Ecto neural progenitor cell (in vitro differentiated cells): ENCODE measurements around the gene CEP83.
"Not testable (repeated sequence)": the region's sequence is repeated elsewhere in the genome, so short reads cannot be mapped to it uniquely, and the experiment has no call there.

Experiments used
- DNase-seq: peaks from one replicate; pipeline ENCODE4 v3.0.0-alpha.2; 2018; ENCODE audit warnings: low spot score

Gene CEP83

GRCh38 chr12:94380507-94380906 is 79.2 kb downstream of the CEP83 start:
- DNase-seq = no peak

- DNase-seq = no peak
Measured at GRCh38 chr12:94379479-94380113, 80.1 kb downstream of the CEP83 start.

- no peak for DNase-seq
Measured at GRCh38 chr12:94377599-94377998, 82.1 kb downstream of the CEP83 start.

GRCh38 chr12:94374124-94374523 is 85.5 kb downstream of the CEP83 start:
- no peak for DNase-seq

- DNase-seq = no peak
Measured at GRCh38 chr12:94372461-94372860, 87.2 kb downstream of the CEP83 start.

- no peak for DNase-seq
Measured at GRCh38 chr12:94362653-94363052, 97.0 kb downstream of the CEP83 start.

- no peak for DNase-seq
Measured at GRCh38 chr12:94359761-94360160, 99.9 kb downstream of the CEP83 start.

- DNase-seq = no peak
Measured at GRCh38 chr12:94353130-94353529, 106.5 kb downstream of the CEP83 start.

GRCh38 chr12:94340573-94340972 is 119.1 kb downstream of the CEP83 start:
- no peak for DNase-seq

- no peak for DNase-seq
Measured at GRCh38 chr12:94338006-94338794, 121.5 kb downstream of the CEP83 start.

- DNase-seq = no peak
Measured at GRCh38 chr12:94336211-94336925, 123.3 kb downstream of the CEP83 start.

GRCh38 chr12:94333396-94333795 is 126.3 kb downstream of the CEP83 start:
- DNase-seq = no peak

- no peak for DNase-seq
Measured at GRCh38 chr12:94329366-94329765, 130.3 kb downstream of the CEP83 start.

- no peak for DNase-seq
Measured at GRCh38 chr12:94327809-94328208, 131.9 kb downstream of the CEP83 start.

- DNase-seq = no peak
Measured at GRCh38 chr12:94326727-94327126, 132.9 kb downstream of the CEP83 start.

- no peak for DNase-seq
Measured at GRCh38 chr12:94326234-94326633, 133.4 kb downstream of the CEP83 start.

- no peak for DNase-seq
Measured at GRCh38 chr12:94322346-94322745, 137.3 kb downstream of the CEP83 start.

- no peak for DNase-seq
Measured at GRCh38 chr12:94320109-94320508, 139.6 kb downstream of the CEP83 start.

- no peak for DNase-seq
Measured at GRCh38 chr12:94318181-94318580, 141.5 kb downstream of the CEP83 start.

- not testable (repeated sequence) for DNase-seq
Measured at GRCh38 chr12:94316600-94316999, 143.1 kb downstream of the CEP83 start.

- DNase-seq = no peak
Measured at GRCh38 chr12:94312378-94312777, 147.3 kb downstream of the CEP83 start.

GRCh38 chr12:94309373-94309772 is 150.3 kb downstream of the CEP83 start:
- no peak for DNase-seq

GRCh38 chr12:94308612-94309011 is 151.1 kb downstream of the CEP83 start:
- no peak for DNase-seq
